GM10248 (cell line): ENCODE data around the gene POGLUT3.

Source experiments
- CTCF ChIA-PET: fragments of 300-600 bp; sonication (Branson Sonifier 250); formaldehyde crosslinking; extraction: SDS; loops from one replicate; lab custom pipeline; 2021; ENCODE audit warnings: antibody characterized with exemption; lab: Yijun Ruan, JAX
- POLR2A ChIA-PET: fragments of 350-650 bp; sonication (Branson Sonifier 250); formaldehyde crosslinking; extraction: SDS; loops from one replicate; lab custom pipeline; 2020; ENCODE audit warnings: antibody characterized with exemption; lab: Yijun Ruan, JAX
- DNase-seq: peaks from one replicate; pipeline ENCODE4 v3.0.0; 2012; ENCODE audit errors: extremely low spot score
- CTCF ChIP-seq: IDR thresholded peaks from 2 replicates; pipeline ENCODE4 v1.5.1; 2012; ENCODE audit warnings: mild to moderate bottlenecking, low read depth; ENCODE audit errors: extremely low read depth, missing control alignments, control extremely low read depth

POGLUT3 gene

GRCh38 chr11:108524422-108524821, 26.2 kb upstream of the POGLUT3 start:
- no peak for DNase-seq
- ChIA-PET CTCF (interaction anchor here (1.2 to 1.9 kb wide), 2 partner anchors 11 to 12 kb away, joined by 3 to 8 read pairs; no protein-coding TSS in a partner anchor), POLR2A (no interaction called here)
- no peak for TF ChIP-seq CTCF

- no peak for TF ChIP-seq CTCF
- POLR2A ChIA-PET = no interaction called here
- no peak for DNase-seq
- CTCF ChIA-PET = no interaction called here
Measured at GRCh38 chr11:108522318-108522717, 24.1 kb upstream of the POGLUT3 start.

- TF ChIP-seq CTCF = no peak
- DNase-seq = no peak
- POLR2A ChIA-PET = no interaction called here
- CTCF ChIA-PET = interaction anchor here (1.4 kb wide), 1 partner anchor 7 kb away, joined by 3 read pairs; no protein-coding TSS in a partner anchor
Measured at GRCh38 chr11:108518581-108518980, 20.4 kb upstream of the POGLUT3 start.

- ChIA-PET POLR2A (no interaction called here), CTCF (no interaction called here)
- TF ChIP-seq CTCF = no peak
- DNase-seq = no peak
Measured at GRCh38 chr11:108516125-108516524, 17.9 kb upstream of the POGLUT3 start.

- CTCF ChIA-PET = no interaction called here
- POLR2A ChIA-PET = no interaction called here
- TF ChIP-seq CTCF = no peak
- DNase-seq = no peak
Measured at GRCh38 chr11:108512708-108513107, 14.5 kb upstream of the POGLUT3 start.

GRCh38 chr11:108511851-108512474, 13.8 kb upstream of the POGLUT3 start:
- no peak for TF ChIP-seq CTCF
- ChIA-PET CTCF (interaction anchor here (1.2 to 1.5 kb wide), 2 partner anchors 7 to 41 kb away, joined by 3 read pairs; no protein-coding TSS in a partner anchor), POLR2A (no interaction called here)
- DNase-seq = no peak
